ENCODE results near the gene TUBB3. TPM values are rescaled to one million over a fixed set of nuclear protein-coding genes. Genes with fewer than 3 reads are reported as not detected.

The TUBB3 gene
- total and polyA plus RNA-seq, 9 of the 15 experiments (the other 6 are each of a cell fraction or from before 2014, with no cell fraction given) = 0.18 to 12.5 (median 5.0) TPM

GRCh38 chr16:89974870-89975269 is 51.7 kb downstream of the TUBB3 start:
- no peak for ATAC-seq
- H4K20me1 ChIP-seq (replicated peaks; ENCODE audit: control insufficient read depth, insufficient read depth, low read length) = peaks cover 8% of the 10 kb centered on the region; the same call in 1 of the 2 replicates
- BruUV-seq (replicated peaks) = TSS peak; percentile 27
- peaks cover 77% of the 10 kb centered on the region for H3K79me2 ChIP-seq (ENCODE audit: control insufficient read depth, insufficient read depth, low read length)
- H3K9me3 ChIP-seq (replicated peaks; ENCODE audit: control insufficient read depth, insufficient read depth, low read depth, low read length) = no peaks in the 10 kb centered on the region
- FAIRE-seq = no peak
- TF ChIP-seq PKNOX1 (IDR thresholded peaks at IDR 0.05) (peak; percentile 36; the same call in 1 of the 2 replicates), RCOR1 (IDR thresholded peaks at IDR 0.05; ENCODE audit: borderline replicate concordance in 1 of 2, low read depth in 2 of 2, low read length in 2 of 2) (no peak)
- no peaks in the 10 kb centered on the region for H3K27me3 ChIP-seq (ENCODE audit: control insufficient read depth in 2 of 2, insufficient read depth in 2 of 2, low read length in 2 of 2)
- WGBS (ENCODE audit: insufficient coverage, low coverage, missing lambda C conversion rate) = 59% methylated on average over 2 of the region's 2 CpGs
- H3K36me3 ChIP-seq (ENCODE audit: control insufficient read depth, insufficient read depth, low read length) = peaks cover 49% of the 10 kb centered on the region; the same call in 2 of the 3 replicates
- DNase-seq (ENCODE audit: extremely low read depth in 1 of 4, low spot score in 3 of 4) = no peak
- H3K9me1 ChIP-seq (ENCODE audit: control insufficient read depth, insufficient read depth, low read length) = no peaks in the 10 kb centered on the region
- H3K4me2 ChIP-seq (ENCODE audit: insufficient read depth, low read length) = no peak overlapping the region
- peaks cover 23 to 27% of the 10 kb centered on the region in 2 experiments; a peak in 4 of 5 replicates for H3K4me1 ChIP-seq (replicated peaks in 1 of 2; ENCODE audit: control insufficient read depth in 2 of 2, insufficient read depth in 2 of 2, low read length in 2 of 2)
- H3K27ac ChIP-seq (ENCODE audit: extremely low read depth, low read depth, low read length) = no peak overlapping the region
- ChIA-PET CTCF (ENCODE audit: low intra/inter-chr PET ratio) (no interaction called here), POLR2A (interaction anchor here (1.0 to 3.0 kb wide), 3 partner anchors 11 to 107 kb away, joined by 3 to 13 read pairs (median 5); no protein-coding TSS in a partner anchor)
- H2AFZ ChIP-seq (ENCODE audit: low read depth, low read length) = no peak overlapping the region
- in situ Hi-C loops (cut with MboI) (no loop called here), intact Hi-C loops (cut with micrococcal nuclease) (loop anchor here (10.0 kb wide), 1 partner anchor 50 kb away; the partner anchor contains the start of gene TUBB3)
- 0 out of 4 replicates have a peak overlapping the region, but pooled peaks of 1 of the 2 experiments have one; percentile 18 for H3K9ac ChIP-seq (ENCODE audit: insufficient read depth in 1 of 2, low read depth in 2 of 2, low read length in 2 of 2)
- no peak overlapping the region for H3K4me3 ChIP-seq

DNA sequence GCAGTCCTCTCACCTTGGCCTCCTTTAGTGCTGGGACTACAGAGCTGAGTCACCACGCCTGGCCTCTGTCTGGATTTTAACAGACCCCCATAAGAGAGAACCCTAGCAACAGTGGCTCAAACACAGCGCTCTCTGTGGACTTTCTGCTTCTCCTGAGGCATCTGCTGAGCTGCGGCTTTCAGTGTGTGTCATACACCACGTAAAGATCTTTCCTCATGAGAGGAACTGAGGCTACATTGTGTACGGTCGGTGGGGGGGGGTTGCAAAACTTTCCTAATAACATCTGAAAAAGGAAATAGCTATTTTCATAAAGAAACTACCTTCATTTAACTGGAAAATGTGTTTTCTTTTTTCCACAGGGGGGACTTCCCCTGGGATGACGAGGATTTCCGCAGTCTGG is 58.3 kb downstream of the TUBB3 start:
- POLR2A ChIA-PET = interaction anchor here (0.6 to 2.8 kb wide), 3 partner anchors 9 to 58 kb away, joined by 3 to 15 read pairs (median 3); no protein-coding TSS in a partner anchor
- no peak for FAIRE-seq

More for the DNA sequence above, 58.3 kb downstream of the TUBB3 start:
- no peak for ATAC-seq
- no peaks in the 10 kb centered on the region for H3K27me3 ChIP-seq (ENCODE audit: control insufficient read depth in 2 of 2, insufficient read depth in 2 of 2, low read length in 2 of 2)
- peaks cover 81% of the 10 kb centered on the region for H3K36me3 ChIP-seq (ENCODE audit: control insufficient read depth, insufficient read depth, low read length)
- intact Hi-C loops (cut with micrococcal nuclease) (no loop called here), in situ Hi-C loops (cut with MboI) (no loop called here)
- no peak for TF ChIP-seq CCAR2 (IDR thresholded peaks at IDR 0.05; ENCODE audit: low read depth, low read length)
- TF ChIP-seq ATF1 (CRISPR knock-in tag; IDR thresholded peaks at IDR 0.05) = no peak
- no peak for TF ChIP-seq ATF1 (tag; IDR thresholded peaks at IDR 0.05)
- TF ChIP-seq ADNP (tag; IDR thresholded peaks at IDR 0.05) = no peak
- no peak for TF ChIP-seq TFAP4 (CRISPR knock-in tag; IDR thresholded peaks at IDR 0.05; ENCODE audit: borderline replicate concordance)
- TF ChIP-seq CBX1 (IDR thresholded peaks at IDR 0.05; ENCODE audit: low read depth) = no peak
- TF ChIP-seq GATAD2B (IDR thresholded peaks at IDR 0.05; ENCODE audit: borderline replicate concordance) = no peak
- TF ChIP-seq MAFF (IDR thresholded peaks at IDR 0.05; ENCODE audit: low read length) = no peak
- no peak for TF ChIP-seq ZNF263 (CRISPR knock-in tag; IDR thresholded peaks at IDR 0.05; ENCODE audit: borderline replicate concordance)
- no peak overlapping the region for H3K27ac ChIP-seq (ENCODE audit: extremely low read depth, low read depth, low read length)
- 93% methylated on average over 8 of the region's 8 CpGs for WGBS (ENCODE audit: insufficient coverage, low coverage, missing lambda C conversion rate)
- no peak overlapping the region for H3K4me2 ChIP-seq (ENCODE audit: insufficient read depth, low read length)
- no peak for DNase-seq (ENCODE audit: extremely low read depth in 1 of 4, low spot score in 3 of 4)
- H3K9me3 ChIP-seq (replicated peaks; ENCODE audit: control insufficient read depth, insufficient read depth, low read depth, low read length) = no peaks in the 10 kb centered on the region
- no peaks in the 10 kb centered on the region for H3K9me1 ChIP-seq (ENCODE audit: control insufficient read depth, insufficient read depth, low read length)
- no peaks in the 10 kb centered on the region; a peak in 2 of 5 replicates for H3K4me1 ChIP-seq (replicated peaks in 1 of 2; ENCODE audit: control insufficient read depth in 2 of 2, insufficient read depth in 2 of 2, low read length in 2 of 2)
- no TSS peak for BruUV-seq (replicated peaks)
- no peaks in the 10 kb centered on the region for H4K20me1 ChIP-seq (replicated peaks; ENCODE audit: control insufficient read depth, insufficient read depth, low read length)
- H3K4me3 ChIP-seq = no peak overlapping the region
- H2AFZ ChIP-seq (ENCODE audit: low read depth, low read length) = no peak overlapping the region
- H3K79me2 ChIP-seq (ENCODE audit: control insufficient read depth, insufficient read depth, low read length) = peaks cover 15% of the 10 kb centered on the region
- no peak overlapping the region for H3K9ac ChIP-seq (ENCODE audit: insufficient read depth in 1 of 2, low read depth in 2 of 2, low read length in 2 of 2)
- CTCF ChIA-PET (ENCODE audit: low intra/inter-chr PET ratio) = no interaction called here

Measured in K562 (cell line).